Measurements from ENCODE around the gene TRABD2B. TPM values are rescaled to one million over a fixed set of nuclear protein-coding genes. Genes with fewer than 3 reads are reported as not detected.

TRABD2B gene
- polyA plus RNA-seq, 1 of the 3 experiments (the other 2 are of a cell fraction), result 0.03 TPM

- Histone ChIP-seq H4K20me1 (ENCODE audit: insufficient read depth) (no peaks in the 10 kb centered on the region), H3K4me2 (no peak overlapping the region), H3K9ac (no peak overlapping the region), H3K27me3 (ENCODE audit: insufficient read depth) (0 out of 2 replicates have a peak, but pooled peaks cover 4% of the 10 kb centered on the region), H3K79me2 (ENCODE audit: insufficient read depth) (no peaks in the 10 kb centered on the region), H3F3A (replicated peaks; ENCODE audit: insufficient read depth) (no peaks in the 10 kb centered on the region), H3K4me1 (ENCODE audit: control insufficient read depth in 1 of 2, insufficient read depth in 2 of 2, low read depth in 1 of 2, low read length in 1 of 2) (peaks cover 0 to 9% of the 10 kb centered on the region in 2 experiments; a peak in 2 of 4 replicates), H2AFZ (ENCODE audit: low read depth) (no peak overlapping the region), H3K9me3 (no peaks in the 10 kb centered on the region), H3K27ac (ENCODE audit: low read depth in 2 of 2, low read length in 1 of 2) (no peak overlapping the region), H3K9me2 (no peaks in the 10 kb centered on the region), H3K36me3 (replicated peaks in 1 of 2; ENCODE audit: control insufficient read depth in 1 of 2, insufficient read depth in 2 of 2, low read length in 1 of 2) (no peaks in the 10 kb centered on the region), H3K4me3 (ENCODE audit: low read depth in 2 of 2, low read length in 1 of 2) (no peak overlapping the region)
- 94% methylated on average over 7 of the region's 7 CpGs for WGBS (ENCODE audit: low lambda C conversion rate)
- ChIA-PET POLR2A (no interaction called here), CTCF (interaction anchor here (0.8 to 1.4 kb wide), 3 partner anchors 20 to 255 kb away, joined by 3 to 4 read pairs (median 4); no protein-coding TSS in a partner anchor)
- TF ChIP-seq, protein P1, sequence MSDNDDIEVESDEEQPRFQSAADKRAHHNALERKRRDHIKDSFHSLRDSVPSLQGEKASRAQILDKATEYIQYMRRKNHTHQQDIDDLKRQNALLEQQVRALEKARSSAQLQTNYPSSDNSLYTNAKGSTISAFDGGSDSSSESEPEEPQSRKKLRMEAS (IDR thresholded peaks at IDR 0.05; ENCODE audit: low read depth), result no peak
- TF ChIP-seq, protein P2, sequence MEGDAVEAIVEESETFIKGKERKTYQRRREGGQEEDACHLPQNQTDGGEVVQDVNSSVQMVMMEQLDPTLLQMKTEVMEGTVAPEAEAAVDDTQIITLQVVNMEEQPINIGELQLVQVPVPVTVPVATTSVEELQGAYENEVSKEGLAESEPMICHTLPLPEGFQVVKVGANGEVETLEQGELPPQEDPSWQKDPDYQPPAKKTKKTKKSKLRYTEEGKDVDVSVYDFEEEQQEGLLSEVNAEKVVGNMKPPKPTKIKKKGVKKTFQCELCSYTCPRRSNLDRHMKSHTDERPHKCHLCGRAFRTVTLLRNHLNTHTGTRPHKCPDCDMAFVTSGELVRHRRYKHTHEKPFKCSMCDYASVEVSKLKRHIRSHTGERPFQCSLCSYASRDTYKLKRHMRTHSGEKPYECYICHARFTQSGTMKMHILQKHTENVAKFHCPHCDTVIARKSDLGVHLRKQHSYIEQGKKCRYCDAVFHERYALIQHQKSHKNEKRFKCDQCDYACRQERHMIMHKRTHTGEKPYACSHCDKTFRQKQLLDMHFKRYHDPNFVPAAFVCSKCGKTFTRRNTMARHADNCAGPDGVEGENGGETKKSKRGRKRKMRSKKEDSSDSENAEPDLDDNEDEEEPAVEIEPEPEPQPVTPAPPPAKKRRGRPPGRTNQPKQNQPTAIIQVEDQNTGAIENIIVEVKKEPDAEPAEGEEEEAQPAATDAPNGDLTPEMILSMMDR (IDR thresholded peaks at IDR 0.05), result no peak
- TF ChIP-seq MEF2A (IDR thresholded peaks at IDR 0.05; ENCODE audit: borderline replicate concordance, low read depth) (no peak), GATA2 (CRISPR knock-in tag; IDR thresholded peaks at IDR 0.05) (no peak), CHD2 (IDR thresholded peaks at IDR 0.05; ENCODE audit: low read length, partially characterized antibody) (no peak), FOSL2 (IDR thresholded peaks at IDR 0.05; ENCODE audit: borderline replicate concordance, low read depth) (no peak), SMC3 (IDR thresholded peaks at IDR 0.05; ENCODE audit: low read depth, low read length) (no peak), ELF1 (IDR thresholded peaks at IDR 0.05) (no peak), MXI1 (IDR thresholded peaks at IDR 0.05; ENCODE audit: low read depth, low read length) (no peak), PBX3 (IDR thresholded peaks at IDR 0.05) (no peak), EP300 (IDR thresholded peaks at IDR 0.05; ENCODE audit: borderline replicate concordance in 1 of 2, low read depth in 1 of 2, low read length in 1 of 2) (no peak), TEAD4 (IDR thresholded peaks at IDR 0.05; ENCODE audit: borderline replicate concordance, insufficient read depth) (no peak)
- TF ChIP-seq, protein P3, sequence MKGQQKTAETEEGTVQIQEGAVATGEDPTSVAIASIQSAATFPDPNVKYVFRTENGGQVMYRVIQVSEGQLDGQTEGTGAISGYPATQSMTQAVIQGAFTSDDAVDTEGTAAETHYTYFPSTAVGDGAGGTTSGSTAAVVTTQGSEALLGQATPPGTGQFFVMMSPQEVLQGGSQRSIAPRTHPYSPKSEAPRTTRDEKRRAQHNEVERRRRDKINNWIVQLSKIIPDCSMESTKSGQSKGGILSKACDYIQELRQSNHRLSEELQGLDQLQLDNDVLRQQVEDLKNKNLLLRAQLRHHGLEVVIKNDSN (IDR thresholded peaks at IDR 0.05; ENCODE audit: borderline replicate concordance, low read depth), result no peak
- TF ChIP-seq, protein P4, sequence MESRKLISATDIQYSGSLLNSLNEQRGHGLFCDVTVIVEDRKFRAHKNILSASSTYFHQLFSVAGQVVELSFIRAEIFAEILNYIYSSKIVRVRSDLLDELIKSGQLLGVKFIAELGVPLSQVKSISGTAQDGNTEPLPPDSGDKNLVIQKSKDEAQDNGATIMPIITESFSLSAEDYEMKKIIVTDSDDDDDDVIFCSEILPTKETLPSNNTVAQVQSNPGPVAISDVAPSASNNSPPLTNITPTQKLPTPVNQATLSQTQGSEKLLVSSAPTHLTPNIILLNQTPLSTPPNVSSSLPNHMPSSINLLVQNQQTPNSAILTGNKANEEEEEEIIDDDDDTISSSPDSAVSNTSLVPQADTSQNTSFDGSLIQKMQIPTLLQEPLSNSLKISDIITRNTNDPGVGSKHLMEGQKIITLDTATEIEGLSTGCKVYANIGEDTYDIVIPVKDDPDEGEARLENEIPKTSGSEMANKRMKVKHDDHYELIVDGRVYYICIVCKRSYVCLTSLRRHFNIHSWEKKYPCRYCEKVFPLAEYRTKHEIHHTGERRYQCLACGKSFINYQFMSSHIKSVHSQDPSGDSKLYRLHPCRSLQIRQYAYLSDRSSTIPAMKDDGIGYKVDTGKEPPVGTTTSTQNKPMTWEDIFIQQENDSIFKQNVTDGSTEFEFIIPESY (IDR thresholded peaks at IDR 0.05; ENCODE audit: borderline replicate concordance, low read depth), result no peak
- DNase-seq, result no peak
These were observed 3.8 kb downstream of the TRABD2B start for GRCh38 chr1:47993416-47993740.

Data from SK-N-SH (cell line).